Measurements from ENCODE around the gene PRICKLE2. TPM values are rescaled to one million over a fixed set of nuclear protein-coding genes. Genes with fewer than 3 reads are reported as not detected.

The PRICKLE2 gene
- total RNA-seq, 1 experiment from 2014 or later = not detected

DNA sequence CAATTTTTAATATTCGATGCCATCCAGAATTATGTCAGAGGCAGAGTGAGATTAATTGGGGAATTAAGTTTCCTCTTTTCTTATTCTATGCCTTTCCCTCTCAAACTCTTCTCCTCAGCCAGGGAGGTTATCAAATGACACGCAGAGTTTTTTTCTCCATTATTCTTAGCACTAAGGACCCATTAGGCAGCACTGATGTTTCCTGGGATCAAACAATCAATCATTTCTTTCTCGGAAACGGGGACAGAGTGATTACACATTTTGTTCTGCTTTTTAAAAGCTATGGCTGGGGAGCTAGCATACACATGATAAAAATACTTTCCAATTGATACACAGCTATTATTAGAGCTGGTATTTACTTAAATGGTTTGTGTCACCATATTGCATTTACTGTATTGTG is 166.7 kb downstream of the PRICKLE2 start:
- DNase-seq (ENCODE audit: low spot score) = no peak
- H3K27me3 ChIP-seq (replicated peaks; ENCODE audit: insufficient read depth, low read depth, low read length, poor library complexity) = no peaks in the 10 kb centered on the region
- H3K36me3 ChIP-seq (ENCODE audit: insufficient read depth, low read length, poor library complexity, severe bottlenecking) = no peaks in the 10 kb centered on the region
- no peaks in the 10 kb centered on the region for H3K9me3 ChIP-seq (ENCODE audit: low read depth, low read length, poor library complexity, severe bottlenecking)
- POLR2A ChIA-PET (ENCODE audit: low non-redundant PET) = no interaction called here
- intact Hi-C loops (cut with micrococcal nuclease; ENCODE audit: unreplicated experiment) = no loop called here
- BruUV-seq (replicated peaks) = no TSS peak
- no peaks in the 10 kb centered on the region for H3K4me1 ChIP-seq (ENCODE audit: insufficient read depth, low read length, poor library complexity, severe bottlenecking)
- CTCF ChIA-PET = no interaction called here
- no peak overlapping the region for H3K27ac ChIP-seq (ENCODE audit: low read depth, low read length, poor library complexity, severe bottlenecking)
- TF ChIP-seq, protein P1, sequence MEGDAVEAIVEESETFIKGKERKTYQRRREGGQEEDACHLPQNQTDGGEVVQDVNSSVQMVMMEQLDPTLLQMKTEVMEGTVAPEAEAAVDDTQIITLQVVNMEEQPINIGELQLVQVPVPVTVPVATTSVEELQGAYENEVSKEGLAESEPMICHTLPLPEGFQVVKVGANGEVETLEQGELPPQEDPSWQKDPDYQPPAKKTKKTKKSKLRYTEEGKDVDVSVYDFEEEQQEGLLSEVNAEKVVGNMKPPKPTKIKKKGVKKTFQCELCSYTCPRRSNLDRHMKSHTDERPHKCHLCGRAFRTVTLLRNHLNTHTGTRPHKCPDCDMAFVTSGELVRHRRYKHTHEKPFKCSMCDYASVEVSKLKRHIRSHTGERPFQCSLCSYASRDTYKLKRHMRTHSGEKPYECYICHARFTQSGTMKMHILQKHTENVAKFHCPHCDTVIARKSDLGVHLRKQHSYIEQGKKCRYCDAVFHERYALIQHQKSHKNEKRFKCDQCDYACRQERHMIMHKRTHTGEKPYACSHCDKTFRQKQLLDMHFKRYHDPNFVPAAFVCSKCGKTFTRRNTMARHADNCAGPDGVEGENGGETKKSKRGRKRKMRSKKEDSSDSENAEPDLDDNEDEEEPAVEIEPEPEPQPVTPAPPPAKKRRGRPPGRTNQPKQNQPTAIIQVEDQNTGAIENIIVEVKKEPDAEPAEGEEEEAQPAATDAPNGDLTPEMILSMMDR (conservative IDR thresholded peaks at IDR 0.05; ENCODE audit: low read depth, low read length) = no peak
- TF ChIP-seq EZH2 (IDR thresholded peaks at IDR 0.05; ENCODE audit: borderline replicate concordance, low read depth, low read length, poor library complexity, severe bottlenecking) = no peak
- H3K4me3 ChIP-seq (ENCODE audit: low read depth, low read length, poor library complexity, severe bottlenecking) = no peak overlapping the region

DNA sequence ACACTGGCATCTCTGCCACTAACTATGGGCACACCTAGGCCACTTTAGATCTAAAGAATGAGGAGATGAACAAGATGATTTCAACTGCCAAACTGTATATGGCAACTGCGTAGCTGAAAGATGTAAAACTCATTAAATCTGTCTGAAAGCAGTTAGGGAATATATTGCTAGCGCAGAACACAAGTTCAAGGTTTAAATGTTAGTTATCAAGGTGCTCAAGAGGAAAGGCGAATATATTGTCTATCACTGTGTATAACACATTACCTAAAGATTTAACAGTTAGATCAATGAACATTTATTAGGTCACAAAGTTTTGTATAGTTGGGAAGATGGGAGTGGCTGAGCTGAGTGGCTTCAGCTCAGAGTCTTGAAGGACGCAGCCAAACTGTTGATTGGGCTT is 168.0 kb downstream of the PRICKLE2 start:
- no peak for TF ChIP-seq EZH2 (IDR thresholded peaks at IDR 0.05; ENCODE audit: borderline replicate concordance, low read depth, low read length, poor library complexity, severe bottlenecking)
- TF ChIP-seq, protein P1 (conservative IDR thresholded peaks at IDR 0.05; ENCODE audit: low read depth, low read length) = no peak
- no peak overlapping the region for H3K27ac ChIP-seq (ENCODE audit: low read depth, low read length, poor library complexity, severe bottlenecking)
- no peaks in the 10 kb centered on the region for H3K9me3 ChIP-seq (ENCODE audit: low read depth, low read length, poor library complexity, severe bottlenecking)
- DNase-seq (ENCODE audit: low spot score) = no peak
- intact Hi-C loops (cut with micrococcal nuclease; ENCODE audit: unreplicated experiment) = no loop called here
- no TSS peak for BruUV-seq (replicated peaks)
- H3K4me1 ChIP-seq (ENCODE audit: insufficient read depth, low read length, poor library complexity, severe bottlenecking) = no peaks in the 10 kb centered on the region
- H3K4me3 ChIP-seq (ENCODE audit: low read depth, low read length, poor library complexity, severe bottlenecking) = no peak overlapping the region
- ChIA-PET CTCF (no interaction called here), POLR2A (ENCODE audit: low non-redundant PET) (no interaction called here)
- H3K36me3 ChIP-seq (ENCODE audit: insufficient read depth, low read length, poor library complexity, severe bottlenecking) = no peaks in the 10 kb centered on the region
- no peaks in the 10 kb centered on the region for H3K27me3 ChIP-seq (replicated peaks; ENCODE audit: insufficient read depth, low read depth, low read length, poor library complexity)

- TF ChIP-seq, protein P1 (conservative IDR thresholded peaks at IDR 0.05; ENCODE audit: low read depth, low read length) = no peak
- no peak for TF ChIP-seq EZH2 (IDR thresholded peaks at IDR 0.05; ENCODE audit: borderline replicate concordance, low read depth, low read length, poor library complexity, severe bottlenecking)
- Histone ChIP-seq H3K27ac (ENCODE audit: low read depth, low read length, poor library complexity, severe bottlenecking) (no peak overlapping the region), H3K4me1 (ENCODE audit: insufficient read depth, low read length, poor library complexity, severe bottlenecking) (no peaks in the 10 kb centered on the region), H3K27me3 (replicated peaks; ENCODE audit: insufficient read depth, low read depth, low read length, poor library complexity) (no peaks in the 10 kb centered on the region), H3K4me3 (ENCODE audit: low read depth, low read length, poor library complexity, severe bottlenecking) (no peak overlapping the region), H3K9me3 (ENCODE audit: low read depth, low read length, poor library complexity, severe bottlenecking) (no peaks in the 10 kb centered on the region), H3K36me3 (ENCODE audit: insufficient read depth, low read length, poor library complexity, severe bottlenecking) (no peaks in the 10 kb centered on the region)
- no TSS peak for BruUV-seq (replicated peaks)
- intact Hi-C loops (cut with micrococcal nuclease; ENCODE audit: unreplicated experiment) = no loop called here
- CTCF ChIA-PET = no interaction called here
- POLR2A ChIA-PET (ENCODE audit: low non-redundant PET) = no interaction called here
- no peak for DNase-seq (ENCODE audit: low spot score)
These were observed 168.6 kb downstream of the PRICKLE2 start for GRCh38 chr3:64056606-64057180.

Measured in A673 (cell line).